ENCODE data around the gene ASCC3.
A peak's percentile ranks its signal among the peaks of the same experiment; 100 is the strongest.

ASCC3 gene

GRCh38 chr6:100721256-100721655 is 159.9 kb downstream of the ASCC3 start:
- no peak for DNase-seq

GRCh38 chr6:100719883-100720682 is 161.0 kb downstream of the ASCC3 start:
- peak; percentile 11 for DNase-seq

- no peak for DNase-seq
These were observed 168.1 kb downstream of the ASCC3 start for GRCh38 chr6:100712997-100713396.

GRCh38 chr6:100706491-100706890 is 174.6 kb downstream of the ASCC3 start:
- DNase-seq = no peak

- no peak for DNase-seq
These were observed 176.2 kb downstream of the ASCC3 start for GRCh38 chr6:100704961-100705360.

- no peak for DNase-seq
These were observed 179.4 kb downstream of the ASCC3 start for GRCh38 chr6:100701728-100702127.

GRCh38 chr6:100700009-100700408 is 181.1 kb downstream of the ASCC3 start:
- no peak for DNase-seq

- no peak for DNase-seq
These were observed 185.7 kb downstream of the ASCC3 start for GRCh38 chr6:100695445-100695844.

GRCh38 chr6:100693249-100693927 is 187.7 kb downstream of the ASCC3 start:
- no peak for DNase-seq

- DNase-seq = no peak
These were observed 189.2 kb downstream of the ASCC3 start for GRCh38 chr6:100691972-100692371.

GRCh38 chr6:100686216-100686615 is 194.9 kb downstream of the ASCC3 start:
- DNase-seq = no peak

GRCh38 chr6:100685747-100686146 is 195.4 kb downstream of the ASCC3 start:
- no peak for DNase-seq

- DNase-seq = no peak
These were observed 201.0 kb downstream of the ASCC3 start for GRCh38 chr6:100680163-100680562.

- no peak for DNase-seq
These were observed 203.1 kb downstream of the ASCC3 start for GRCh38 chr6:100678027-100678426.

GRCh38 chr6:100677240-100677639 is 203.9 kb downstream of the ASCC3 start:
- DNase-seq = no peak

- no peak for DNase-seq
These were observed 207.5 kb downstream of the ASCC3 start for GRCh38 chr6:100673641-100674040.

- DNase-seq = no peak
These were observed 209.4 kb downstream of the ASCC3 start for GRCh38 chr6:100671740-100672139.

GRCh38 chr6:100670056-100670455 is 211.1 kb downstream of the ASCC3 start:
- no peak for DNase-seq

GRCh38 chr6:100665041-100665380 is 216.1 kb downstream of the ASCC3 start:
- DNase-seq = no peak

- DNase-seq = peak; percentile 57
These were observed 216.7 kb downstream of the ASCC3 start for GRCh38 chr6:100664274-100665040.

GRCh38 chr6:100663219-100663863 is 217.8 kb downstream of the ASCC3 start:
- DNase-seq = no peak

GRCh38 chr6:100662264-100662663 is 218.9 kb downstream of the ASCC3 start:
- no peak for DNase-seq

GRCh38 chr6:100658486-100658885 is 222.6 kb downstream of the ASCC3 start:
- no peak for DNase-seq

All from midbrain (tissue), 1 donor.